Measurements from ENCODE around the gene CLPTM1. TPM values are rescaled to one million over a fixed set of nuclear protein-coding genes. Genes with fewer than 3 reads are reported as not detected.

Gene CLPTM1
- total and polyA plus RNA-seq, 2 donors (not counting 3 experiments of a cell fraction or from before 2014, with no cell fraction given), result 108 to 176 TPM

DNA sequence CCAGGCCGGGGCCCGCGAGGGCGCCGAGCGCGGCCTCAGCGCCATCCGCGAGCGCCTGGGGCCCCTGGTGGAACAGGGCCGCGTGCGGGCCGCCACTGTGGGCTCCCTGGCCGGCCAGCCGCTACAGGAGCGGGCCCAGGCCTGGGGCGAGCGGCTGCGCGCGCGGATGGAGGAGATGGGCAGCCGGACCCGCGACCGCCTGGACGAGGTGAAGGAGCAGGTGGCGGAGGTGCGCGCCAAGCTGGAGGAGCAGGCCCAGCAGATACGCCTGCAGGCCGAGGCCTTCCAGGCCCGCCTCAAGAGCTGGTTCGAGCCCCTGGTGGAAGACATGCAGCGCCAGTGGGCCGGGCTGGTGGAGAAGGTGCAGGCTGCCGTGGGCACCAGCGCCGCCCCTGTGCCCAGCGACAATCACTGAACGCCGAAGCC, 46.3 kb upstream of the CLPTM1 start:
- H3K27ac ChIP-seq (ENCODE audit: insufficient read depth, low read depth, low read length), result no peak overlapping the region
- FAIRE-seq (no peak), DNase-seq (ENCODE audit: low read depth, low spot score) (no peak)
- TF ChIP-seq EZH2 (IDR thresholded peaks at IDR 0.05; ENCODE audit: borderline replicate concordance, low read depth, low read length, severe bottlenecking) (no peak), POLR2AphosphoS5 (IDR thresholded peaks at IDR 0.05; ENCODE audit: insufficient read depth, low read depth, low read length) (no peak), FOS (IDR thresholded peaks at IDR 0.05; ENCODE audit: borderline replicate concordance, insufficient read depth, low read length) (no peak), JUN (IDR thresholded peaks at IDR 0.05; ENCODE audit: borderline replicate concordance, insufficient read depth, insufficient read length, low read depth) (no peak), GATA2 (IDR thresholded peaks at IDR 0.05; ENCODE audit: insufficient read depth, insufficient read length, low read depth, low read length) (no peak), MYC (IDR thresholded peaks at IDR 0.05; ENCODE audit: low read depth, low read length) (no peak), POLR2A (IDR thresholded peaks at IDR 0.05; ENCODE audit: low read depth, low read length) (no peak), MAX (IDR thresholded peaks at IDR 0.05; ENCODE audit: insufficient read depth, insufficient read length) (no peak)
- TF ChIP-seq, protein P1, sequence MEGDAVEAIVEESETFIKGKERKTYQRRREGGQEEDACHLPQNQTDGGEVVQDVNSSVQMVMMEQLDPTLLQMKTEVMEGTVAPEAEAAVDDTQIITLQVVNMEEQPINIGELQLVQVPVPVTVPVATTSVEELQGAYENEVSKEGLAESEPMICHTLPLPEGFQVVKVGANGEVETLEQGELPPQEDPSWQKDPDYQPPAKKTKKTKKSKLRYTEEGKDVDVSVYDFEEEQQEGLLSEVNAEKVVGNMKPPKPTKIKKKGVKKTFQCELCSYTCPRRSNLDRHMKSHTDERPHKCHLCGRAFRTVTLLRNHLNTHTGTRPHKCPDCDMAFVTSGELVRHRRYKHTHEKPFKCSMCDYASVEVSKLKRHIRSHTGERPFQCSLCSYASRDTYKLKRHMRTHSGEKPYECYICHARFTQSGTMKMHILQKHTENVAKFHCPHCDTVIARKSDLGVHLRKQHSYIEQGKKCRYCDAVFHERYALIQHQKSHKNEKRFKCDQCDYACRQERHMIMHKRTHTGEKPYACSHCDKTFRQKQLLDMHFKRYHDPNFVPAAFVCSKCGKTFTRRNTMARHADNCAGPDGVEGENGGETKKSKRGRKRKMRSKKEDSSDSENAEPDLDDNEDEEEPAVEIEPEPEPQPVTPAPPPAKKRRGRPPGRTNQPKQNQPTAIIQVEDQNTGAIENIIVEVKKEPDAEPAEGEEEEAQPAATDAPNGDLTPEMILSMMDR (IDR thresholded peaks at IDR 0.05; ENCODE audit: extremely low read depth in 1 of 2, insufficient read depth in 1 of 2, low read depth in 1 of 2, low read length in 2 of 2), result no peak
- intact Hi-C loops (cut with micrococcal nuclease) (no loop called here), dilution Hi-C loops (cut with MboI; ENCODE audit: extremely low pct_ligation_motif_present, low sequenced_read_pairs) (no loop called here)
- H3K4me3 ChIP-seq (replicated peaks in 1 of 3; ENCODE audit: insufficient read depth in 1 of 3, low read depth in 1 of 3, low read length in 3 of 3), result no peak overlapping the region
- H2AFZ ChIP-seq (ENCODE audit: low read depth, low read length), result no peak overlapping the region
- H3K4me1 ChIP-seq (ENCODE audit: control insufficient read depth, extremely low read depth, insufficient read depth, low read length), result peaks cover 9% of the 10 kb centered on the region
- POLR2A ChIA-PET, result interaction anchor here (0.6 kb wide), 1 partner anchor 757 kb away, joined by 5 read pairs; no protein-coding TSS in a partner anchor
- H4K20me1 ChIP-seq (replicated peaks; ENCODE audit: control insufficient read depth, extremely low read depth, insufficient read depth, low read length), result no peaks in the 10 kb centered on the region
- H3K27me3 ChIP-seq (ENCODE audit: control insufficient read depth in 2 of 2, insufficient read depth in 2 of 2, low read length in 2 of 2), result peaks cover 9 to 11% of the 10 kb centered on the region in 2 experiments
- no TSS peak for BruUV-seq (replicated peaks)
- H3K36me3 ChIP-seq (ENCODE audit: control insufficient read depth in 2 of 2, extremely low read depth in 1 of 2, insufficient read depth in 2 of 2, low read length in 2 of 2), result no peaks in the 10 kb centered on the region
- CTCF ChIA-PET, result interaction anchor here (1.6 to 1.8 kb wide), 2 partner anchors 43 to 46 kb away, joined by 5 to 7 read pairs; partner anchors contain the start of gene CLPTM1
- H3K9me1 ChIP-seq (replicated peaks; ENCODE audit: control insufficient read depth, extremely low read depth, insufficient read depth, low read length), result no peaks in the 10 kb centered on the region
- H3K9me3 ChIP-seq (replicated peaks; ENCODE audit: control insufficient read depth, insufficient read depth, low read length), result no peaks in the 10 kb centered on the region
- no peak overlapping the region for H3K9ac ChIP-seq (replicated peaks; ENCODE audit: extremely low read depth, insufficient read depth, low read length)
- no peak overlapping the region for H3K4me2 ChIP-seq (ENCODE audit: insufficient read depth, low read length)
- H3K79me2 ChIP-seq (ENCODE audit: control insufficient read depth, insufficient read depth, low read length), result no peaks in the 10 kb centered on the region

Measured in endothelial cell of umbilical vein (primary cell).